Measurements from ENCODE around the gene ORAI3.

DNA sequence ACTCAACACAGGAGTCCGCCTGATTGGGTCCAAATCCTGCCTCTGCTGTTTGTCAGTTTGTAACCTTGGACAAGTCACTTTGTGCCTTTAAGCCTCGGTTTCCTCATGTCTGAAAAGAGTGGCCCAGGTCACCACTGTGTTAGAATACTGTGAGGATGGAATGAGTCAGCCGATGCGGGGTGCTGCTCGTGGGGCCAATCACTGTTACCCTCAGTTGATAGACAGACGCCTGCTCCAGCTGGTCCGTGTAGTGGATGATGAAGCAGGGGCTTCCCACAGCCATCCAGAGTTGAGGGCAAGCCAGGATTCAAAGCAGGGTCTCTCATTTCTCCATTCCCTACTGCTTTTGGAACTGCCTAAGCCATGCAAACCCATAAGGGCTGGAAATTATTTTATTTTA lies 19.7 kb upstream of the ORAI3 start:
- TF ChIP-seq CTCF (IDR thresholded peaks at IDR 0.05; ENCODE audit: borderline replicate concordance, extremely low read depth, low read length, poor library complexity, severe bottlenecking), result no peak
- no peak for TF ChIP-seq EZH2 (IDR thresholded peaks at IDR 0.05; ENCODE audit: borderline replicate concordance, low read depth, low read length, severe bottlenecking)
